PFSK-1 (cell line): ENCODE measurements around the gene PRDM11.

Experiments used
- POLR2AphosphoS5 ChIP-seq: IDR thresholded peaks from 2 replicates; pipeline ENCODE4 v1.6.1; 2012; ENCODE audit warnings: low read depth, mild to moderate bottlenecking, control low read depth, low read length, moderate library complexity
- SIN3A ChIP-seq: IDR thresholded peaks from 2 replicates; pipeline ENCODE4 v1.6.1; 2012; ENCODE audit warnings: mild to moderate bottlenecking, low read length, moderate library complexity, borderline replicate concordance; ENCODE audit not compliant: insufficient read depth
- TAF1 ChIP-seq: IDR thresholded peaks from 2 replicates; pipeline ENCODE4 v1.6.1; 2012; ENCODE audit warnings: low read length, control low read depth, borderline replicate concordance; ENCODE audit not compliant: insufficient read depth
- TF ChIP-seq, protein P1 (sequence below), 2 experiments: IDR thresholded peaks; 2 replicates each; pipeline versions ENCODE4 v1.6.1 to v1.8.0; 2011 to 2012; ENCODE audit warnings: low read depth in 2 of 2, low read length in 2 of 2, control low read depth in 1 of 2, inconsistent platforms in 1 of 2, mild to moderate bottlenecking in 1 of 2, moderate library complexity in 1 of 2; ENCODE audit not compliant: insufficient read depth in 1 of 2

DNA sequence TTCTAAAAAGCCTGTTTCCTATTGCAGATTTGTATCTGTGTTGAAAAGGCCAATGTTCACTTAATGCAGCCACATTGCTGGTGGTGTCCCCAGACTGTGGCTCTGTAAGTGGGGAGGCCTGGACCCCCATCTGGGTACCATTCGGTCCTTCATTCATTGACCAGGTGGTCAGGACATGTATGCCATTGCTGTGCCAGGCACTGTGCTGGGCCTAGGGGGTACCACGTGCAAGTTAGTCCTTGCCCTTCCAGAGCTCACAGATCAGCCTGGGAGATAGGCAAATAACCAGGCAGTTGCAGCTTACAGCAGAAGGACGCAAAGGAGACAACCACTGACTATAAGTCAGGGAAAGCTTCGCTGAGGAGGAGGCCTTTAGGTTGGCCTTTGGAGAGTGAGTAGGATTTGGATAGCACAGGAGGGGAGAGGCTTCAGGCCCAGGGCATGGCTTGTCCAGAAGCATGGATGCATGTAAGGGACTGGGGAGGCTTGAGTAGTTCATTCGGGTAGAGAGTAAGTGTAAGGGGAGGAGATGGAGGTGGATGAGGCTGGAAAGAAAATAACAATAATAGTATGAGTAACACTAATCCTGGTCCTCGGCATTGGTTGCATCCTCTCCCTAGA lies 5.0 kb downstream of the PRDM11 start:
- TF ChIP-seq TAF1 (no peak), SIN3A (no peak), POLR2AphosphoS5 (no peak)
- TF ChIP-seq, protein P1, sequence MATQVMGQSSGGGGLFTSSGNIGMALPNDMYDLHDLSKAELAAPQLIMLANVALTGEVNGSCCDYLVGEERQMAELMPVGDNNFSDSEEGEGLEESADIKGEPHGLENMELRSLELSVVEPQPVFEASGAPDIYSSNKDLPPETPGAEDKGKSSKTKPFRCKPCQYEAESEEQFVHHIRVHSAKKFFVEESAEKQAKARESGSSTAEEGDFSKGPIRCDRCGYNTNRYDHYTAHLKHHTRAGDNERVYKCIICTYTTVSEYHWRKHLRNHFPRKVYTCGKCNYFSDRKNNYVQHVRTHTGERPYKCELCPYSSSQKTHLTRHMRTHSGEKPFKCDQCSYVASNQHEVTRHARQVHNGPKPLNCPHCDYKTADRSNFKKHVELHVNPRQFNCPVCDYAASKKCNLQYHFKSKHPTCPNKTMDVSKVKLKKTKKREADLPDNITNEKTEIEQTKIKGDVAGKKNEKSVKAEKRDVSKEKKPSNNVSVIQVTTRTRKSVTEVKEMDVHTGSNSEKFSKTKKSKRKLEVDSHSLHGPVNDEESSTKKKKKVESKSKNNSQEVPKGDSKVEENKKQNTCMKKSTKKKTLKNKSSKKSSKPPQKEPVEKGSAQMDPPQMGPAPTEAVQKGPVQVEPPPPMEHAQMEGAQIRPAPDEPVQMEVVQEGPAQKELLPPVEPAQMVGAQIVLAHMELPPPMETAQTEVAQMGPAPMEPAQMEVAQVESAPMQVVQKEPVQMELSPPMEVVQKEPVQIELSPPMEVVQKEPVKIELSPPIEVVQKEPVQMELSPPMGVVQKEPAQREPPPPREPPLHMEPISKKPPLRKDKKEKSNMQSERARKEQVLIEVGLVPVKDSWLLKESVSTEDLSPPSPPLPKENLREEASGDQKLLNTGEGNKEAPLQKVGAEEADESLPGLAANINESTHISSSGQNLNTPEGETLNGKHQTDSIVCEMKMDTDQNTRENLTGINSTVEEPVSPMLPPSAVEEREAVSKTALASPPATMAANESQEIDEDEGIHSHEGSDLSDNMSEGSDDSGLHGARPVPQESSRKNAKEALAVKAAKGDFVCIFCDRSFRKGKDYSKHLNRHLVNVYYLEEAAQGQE (IDR thresholded peaks at IDR 0.05; ENCODE audit: insufficient read depth in 1 of 2, low read depth in 2 of 2, low read length in 2 of 2) = no peak
